EH (cell line): Measurements from ENCODE around the gene CLDN1.
"Not testable (repeated sequence)": the region's sequence is repeated elsewhere in the genome, so short reads cannot be mapped to it uniquely, and the experiment has no call there.

Experiments used
- DNase-seq: peaks from one replicate; pipeline ENCODE4 v3.0.0-alpha.2; 2015; ENCODE audit warnings: low read depth

CLDN1 gene

DNA sequence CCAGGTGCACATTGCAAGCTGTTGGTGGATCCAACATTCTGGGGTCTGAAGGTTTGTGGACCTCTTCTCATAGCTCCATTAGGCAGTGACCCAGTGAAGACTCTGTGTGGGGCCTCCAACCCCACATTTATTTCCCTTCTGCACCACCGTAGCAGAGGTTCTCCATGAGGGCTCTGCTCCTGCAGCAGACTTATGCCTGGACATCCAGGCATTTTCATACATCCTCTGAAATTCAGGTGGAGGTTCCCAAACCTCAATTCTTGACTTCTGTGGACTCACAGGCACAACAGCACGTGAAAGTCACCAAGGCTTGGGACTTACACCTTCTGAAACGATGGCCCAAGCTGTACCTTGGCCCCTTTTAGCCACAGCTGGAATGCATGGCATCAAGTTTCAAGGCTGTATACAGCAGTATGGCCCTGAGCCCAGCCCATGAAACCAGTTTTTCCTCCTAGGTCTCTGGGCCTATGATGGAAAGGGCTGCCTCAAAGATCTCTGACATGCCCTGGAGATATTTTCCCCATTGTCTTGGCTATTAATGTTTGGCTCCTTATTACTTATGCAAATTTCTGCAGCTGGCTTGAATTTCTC, 30.2 kb downstream of the CLDN1 start:
- no peak for DNase-seq

DNA sequence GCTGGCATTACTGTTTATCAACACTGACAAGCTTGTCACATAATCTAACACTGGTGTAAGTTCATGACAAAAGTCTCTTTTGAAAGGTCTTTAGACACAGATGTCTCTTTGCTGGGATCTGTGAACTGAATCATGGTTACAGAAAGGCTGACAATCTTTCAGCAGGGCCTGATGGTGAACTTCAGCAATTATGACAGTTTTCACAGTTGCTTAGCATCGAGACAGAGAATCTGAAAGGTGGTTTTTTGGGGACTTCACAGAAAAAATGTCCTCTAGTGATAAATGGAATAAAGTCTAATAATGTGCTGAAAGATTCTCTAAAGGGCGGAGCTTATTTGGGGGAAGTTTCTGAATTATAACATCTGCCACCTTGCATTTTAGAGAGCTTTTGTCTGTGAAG, 32.3 kb downstream of the CLDN1 start:
- DNase-seq, result no peak

DNA sequence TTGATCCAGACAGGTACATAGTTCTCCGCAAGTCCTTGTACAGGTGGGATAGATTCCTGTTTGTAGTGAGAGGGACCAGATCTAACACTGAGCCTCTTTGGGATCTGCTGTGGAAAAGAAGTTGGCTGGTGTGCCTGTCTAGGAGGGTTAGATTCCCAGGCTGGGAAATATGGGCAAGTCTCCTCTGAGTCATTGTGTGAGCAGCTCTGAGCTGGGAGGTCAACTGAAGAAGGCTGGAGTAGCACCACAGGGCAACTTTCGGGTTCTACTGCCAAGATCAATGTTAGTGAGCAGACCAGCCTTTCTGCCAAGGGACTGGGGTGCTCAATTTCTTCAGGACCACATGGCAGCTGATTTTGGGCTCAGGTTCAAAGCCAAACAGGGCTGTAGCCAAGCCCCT, 33.4 kb downstream of the CLDN1 start:
- peak; percentile 46 for DNase-seq

DNA sequence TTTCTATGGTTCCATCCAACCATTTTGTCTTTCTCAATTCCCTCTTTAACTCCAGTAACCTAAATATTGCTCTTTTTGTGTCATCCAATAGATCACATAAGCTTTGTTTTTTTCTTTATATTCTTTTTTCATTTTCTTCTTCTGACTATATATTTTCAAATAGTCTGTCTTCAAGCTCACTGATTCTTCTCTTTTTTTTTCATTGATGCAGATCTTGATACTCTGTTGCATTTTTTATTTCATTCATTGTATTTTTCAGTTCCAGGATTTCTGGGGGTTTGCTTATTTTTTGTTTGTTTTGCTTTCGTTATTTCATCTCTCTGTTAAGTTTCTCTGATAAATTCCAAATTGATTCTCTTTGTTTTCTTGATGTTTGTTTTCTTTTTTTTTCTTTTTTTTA, 36.2 kb downstream of the CLDN1 start:
- DNase-seq, result no peak

DNA sequence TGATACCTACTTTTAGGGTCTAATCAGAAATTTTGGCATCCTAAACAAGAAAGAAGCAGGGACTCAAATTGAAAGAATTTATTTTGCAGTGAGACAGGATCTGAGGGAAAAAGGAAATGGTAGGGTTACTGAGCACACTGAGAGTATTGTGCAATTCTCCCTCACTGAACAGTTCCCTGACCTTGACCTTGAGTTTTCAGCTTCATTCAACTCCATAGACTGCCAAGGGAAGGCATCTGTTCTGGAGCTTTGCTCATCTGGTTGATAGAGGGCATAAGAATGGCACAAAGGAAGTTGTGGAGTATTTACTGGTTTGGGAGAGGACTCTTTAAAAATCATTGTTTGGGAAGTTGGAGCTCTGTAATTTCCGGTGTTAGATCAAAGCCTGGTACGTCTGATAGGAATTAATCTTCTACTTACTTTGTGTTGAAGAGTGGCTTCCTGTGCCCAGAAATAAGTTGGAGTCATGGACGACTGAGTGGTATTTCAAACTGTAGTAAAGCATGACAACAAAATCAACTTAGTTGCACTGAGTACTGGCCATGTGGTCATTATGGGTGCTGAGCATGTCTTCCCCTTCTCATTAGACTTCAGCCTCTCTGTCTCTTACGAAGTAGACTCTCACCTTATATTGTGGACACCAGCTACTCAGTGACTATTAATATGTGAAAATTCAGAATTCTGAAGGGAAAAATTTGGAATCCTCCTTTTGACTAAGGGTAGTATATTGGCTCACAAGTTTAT, 40.8 kb downstream of the CLDN1 start:
- DNase-seq, result peak; percentile 31

DNA sequence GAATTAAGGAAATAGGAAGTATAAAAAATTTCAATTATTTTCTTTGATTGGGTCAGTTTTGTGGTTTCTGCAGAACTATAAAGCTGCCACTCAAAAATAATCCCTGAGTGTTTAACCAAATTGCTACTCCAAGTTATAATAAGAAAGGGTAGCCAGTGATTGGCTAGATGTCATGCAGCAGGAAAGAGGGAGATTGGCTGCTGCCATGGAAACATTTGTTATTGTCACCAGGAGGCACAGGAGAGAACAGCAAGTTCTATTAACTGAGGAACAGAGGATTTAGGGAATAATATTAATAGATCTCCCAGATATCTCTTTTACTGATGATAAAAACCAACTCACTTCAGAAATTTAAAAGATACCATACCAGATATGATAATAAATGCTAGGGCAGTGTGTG, 42.6 kb downstream of the CLDN1 start:
- peak; percentile 6 for DNase-seq

DNA sequence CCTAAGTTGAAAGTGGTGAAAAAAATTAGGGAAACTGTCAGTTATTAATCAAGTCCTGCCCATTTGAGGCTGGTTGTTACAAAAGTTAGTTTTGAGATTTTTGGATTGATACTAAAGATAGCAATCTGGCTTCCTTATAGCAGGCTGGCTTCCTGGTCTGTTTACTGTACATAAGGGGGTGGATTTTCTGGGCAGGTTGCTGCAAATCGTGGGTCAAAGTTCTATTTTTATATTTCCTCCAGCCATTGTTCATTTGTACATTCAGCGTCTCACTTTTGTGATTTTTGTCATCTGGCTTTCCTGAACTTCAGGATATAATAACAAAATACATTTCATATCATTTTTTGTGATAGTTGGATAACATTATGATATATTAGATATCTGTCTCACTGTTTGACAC, 49.5 kb downstream of the CLDN1 start:
- no peak for DNase-seq

DNA sequence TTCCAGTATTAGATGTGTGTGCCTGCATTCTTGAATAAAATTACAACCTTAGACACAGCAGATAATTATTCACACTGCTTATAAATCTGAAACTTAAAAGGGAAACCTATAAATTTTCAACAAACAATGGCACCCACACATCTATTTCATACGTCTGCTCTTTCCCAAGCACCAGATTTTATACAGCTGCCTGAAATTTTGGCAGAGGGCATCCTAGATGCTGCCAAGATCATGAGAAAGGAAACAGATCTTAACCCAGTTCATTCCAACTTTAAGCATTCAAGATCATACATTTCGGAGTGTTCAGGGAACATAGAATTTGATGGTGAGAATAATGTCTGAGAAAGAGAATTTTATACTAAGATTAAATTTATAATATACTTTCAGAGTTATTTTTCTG, 53.1 kb downstream of the CLDN1 start:
- no peak for DNase-seq

DNA sequence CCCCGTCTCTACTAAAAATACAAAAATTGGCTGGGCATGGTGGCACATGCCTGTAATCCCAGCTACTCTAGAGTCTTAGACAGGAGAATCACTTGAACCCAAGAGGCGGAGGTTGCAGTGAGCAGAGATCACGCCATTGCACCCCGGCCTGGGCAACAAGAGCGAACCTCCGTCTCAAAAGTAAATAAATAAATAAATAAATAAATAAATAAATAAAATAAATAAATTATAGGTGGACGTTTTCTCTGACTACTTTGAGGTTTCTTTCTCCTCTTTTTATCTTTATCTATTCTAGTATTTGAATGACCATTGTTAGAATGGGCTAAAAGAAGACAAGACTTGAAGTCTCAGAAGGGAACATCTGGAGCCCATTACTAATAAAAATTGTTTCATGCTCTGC, 54.8 kb downstream of the CLDN1 start:
- not testable (repeated sequence) for DNase-seq

DNA sequence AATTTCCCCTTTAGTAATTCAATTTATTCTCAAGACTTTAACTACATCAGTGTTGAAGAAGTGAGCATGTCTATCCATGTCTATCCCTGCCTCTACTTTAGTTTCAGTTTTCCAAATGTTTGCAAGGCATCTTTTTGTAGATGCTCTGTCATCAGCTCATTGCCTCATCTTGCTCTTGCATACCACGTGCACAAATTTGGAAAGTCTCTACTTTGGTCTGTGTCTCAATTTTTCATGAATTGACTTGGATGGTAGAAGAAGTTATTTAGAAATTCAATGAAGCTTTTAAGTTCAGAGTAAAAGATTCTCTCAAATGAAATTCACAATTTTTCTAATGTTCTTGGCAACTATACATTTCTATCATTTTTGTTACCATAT, 55.3 kb downstream of the CLDN1 start:
- peak; percentile 7 for DNase-seq

DNA sequence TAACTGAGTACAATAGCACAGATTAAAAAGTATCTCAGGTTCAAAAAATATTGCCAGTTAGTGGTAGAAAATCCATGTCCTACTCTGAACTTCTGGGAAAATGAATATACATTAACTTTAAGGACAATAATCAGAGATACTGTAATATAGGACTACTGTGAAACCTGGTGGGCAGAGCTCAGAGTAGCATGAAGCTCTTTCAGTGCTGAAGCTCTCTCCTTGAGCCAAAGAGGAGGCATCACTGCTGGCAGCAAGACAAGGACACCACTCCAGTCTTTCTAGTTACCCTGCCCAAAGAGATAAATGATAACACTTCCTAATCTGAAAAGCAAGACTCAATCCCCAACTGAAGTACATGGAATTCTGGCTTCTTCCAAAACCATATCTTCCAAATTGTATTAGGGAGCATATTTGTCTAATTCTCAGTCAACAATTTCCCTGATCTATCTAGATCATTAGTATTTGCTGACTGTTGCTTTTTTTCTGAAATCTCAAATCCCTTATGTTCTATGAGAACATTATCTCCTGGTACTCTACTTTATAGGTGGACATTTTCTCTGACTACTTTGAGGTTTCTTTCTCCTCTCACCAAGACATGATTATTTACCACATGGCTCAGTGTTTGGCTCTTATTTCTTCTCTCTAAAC, 55.9 kb downstream of the CLDN1 start:
- DNase-seq, result no peak

DNA sequence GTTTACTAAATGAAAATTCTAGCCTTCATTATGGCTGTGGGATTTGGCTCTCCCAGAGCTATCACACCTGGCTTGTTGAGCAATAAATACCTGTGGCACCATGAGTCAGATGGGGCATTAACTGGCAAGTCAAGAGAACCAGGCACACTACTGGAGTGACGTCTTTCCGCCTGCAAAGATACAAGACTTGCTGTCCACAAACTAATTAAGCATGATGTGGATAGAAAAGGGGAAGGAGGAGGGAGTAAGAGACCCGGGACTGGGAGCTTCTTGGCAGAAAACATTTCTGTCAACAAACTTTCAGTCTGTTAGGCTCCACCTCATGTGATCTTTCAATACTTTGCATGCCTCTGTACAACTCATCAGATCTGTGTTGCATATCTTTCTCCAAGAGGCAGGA, 56.5 kb downstream of the CLDN1 start:
- peak; percentile 81 for DNase-seq

DNA sequence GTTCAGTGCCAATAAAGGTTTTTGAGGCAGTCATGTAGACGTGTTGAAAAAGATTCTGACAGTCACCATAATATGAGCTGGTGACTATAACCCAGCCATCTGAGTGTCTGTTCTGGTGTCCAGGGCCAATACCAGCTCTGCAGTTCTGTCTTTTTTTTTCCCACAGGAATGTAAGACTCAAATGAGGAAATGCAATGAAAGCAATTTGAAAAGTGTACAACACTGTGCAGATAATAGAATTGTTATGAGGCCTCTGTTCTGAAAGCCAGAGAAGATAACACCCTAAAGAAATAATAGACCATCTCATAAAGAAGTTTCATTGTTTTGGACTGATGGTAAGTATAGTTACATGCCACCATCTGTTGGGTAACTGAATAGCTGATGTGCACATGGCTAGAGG, 57.1 kb downstream of the CLDN1 start:
- peak; percentile 45 for DNase-seq

DNA sequence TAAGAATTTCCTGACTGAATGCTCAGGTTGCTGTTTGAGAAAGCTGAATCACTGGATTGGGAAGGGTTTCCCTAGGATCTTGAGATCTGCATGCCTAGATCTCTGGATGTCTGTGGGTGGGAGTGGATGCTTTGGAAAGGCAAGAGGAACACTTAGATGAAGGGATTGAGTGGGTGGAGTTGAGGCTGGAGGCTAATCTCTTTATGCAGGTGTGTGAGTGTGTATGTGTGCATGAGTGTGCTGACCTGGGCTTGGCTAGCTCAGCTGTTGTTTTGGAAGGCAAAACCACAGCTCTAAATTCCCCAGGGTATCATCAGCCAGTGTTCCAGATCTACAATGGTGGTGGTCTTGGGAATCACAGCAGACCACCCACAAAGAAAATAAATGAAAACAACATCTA, 60.5 kb downstream of the CLDN1 start:
- DNase-seq, result no peak

DNA sequence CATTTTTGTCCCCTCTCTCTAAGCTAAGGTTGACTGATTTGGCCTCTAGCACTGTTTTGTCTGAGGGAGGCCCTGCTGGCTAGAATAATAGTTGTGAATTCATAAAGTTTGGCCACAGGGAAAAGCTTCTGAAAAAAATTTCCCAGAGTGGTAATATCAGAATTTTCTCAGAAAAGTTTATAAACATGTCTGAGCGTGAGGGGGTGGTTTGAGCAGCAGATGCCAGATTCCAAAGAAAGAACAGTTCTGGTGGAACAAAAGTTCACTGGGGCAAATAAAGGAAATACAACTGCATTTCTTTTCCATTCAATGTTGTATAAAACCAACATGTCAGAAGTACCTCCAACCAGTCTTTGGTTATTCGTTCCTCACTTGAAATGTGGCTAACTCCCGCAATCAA, 61.2 kb downstream of the CLDN1 start:
- DNase-seq, result no peak

DNA sequence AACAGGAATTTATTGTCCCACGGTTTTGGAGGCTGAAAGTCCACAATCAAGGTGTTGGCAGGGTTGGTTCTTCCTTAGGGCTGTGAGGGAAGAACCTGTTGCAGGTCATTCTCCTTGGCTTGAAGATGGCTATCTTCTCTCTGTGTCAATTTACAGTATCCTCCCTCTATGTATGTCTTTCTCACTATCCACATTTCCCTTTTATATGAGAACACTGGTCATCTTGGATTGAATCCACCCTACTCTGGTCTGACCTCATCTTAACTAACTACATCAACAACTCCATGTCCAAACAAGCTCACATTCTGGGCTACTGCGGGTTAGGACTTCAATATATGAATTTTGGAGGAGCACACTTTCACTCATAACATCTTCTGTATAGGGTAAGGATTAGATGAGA, 61.9 kb downstream of the CLDN1 start:
- DNase-seq, result no peak

DNA sequence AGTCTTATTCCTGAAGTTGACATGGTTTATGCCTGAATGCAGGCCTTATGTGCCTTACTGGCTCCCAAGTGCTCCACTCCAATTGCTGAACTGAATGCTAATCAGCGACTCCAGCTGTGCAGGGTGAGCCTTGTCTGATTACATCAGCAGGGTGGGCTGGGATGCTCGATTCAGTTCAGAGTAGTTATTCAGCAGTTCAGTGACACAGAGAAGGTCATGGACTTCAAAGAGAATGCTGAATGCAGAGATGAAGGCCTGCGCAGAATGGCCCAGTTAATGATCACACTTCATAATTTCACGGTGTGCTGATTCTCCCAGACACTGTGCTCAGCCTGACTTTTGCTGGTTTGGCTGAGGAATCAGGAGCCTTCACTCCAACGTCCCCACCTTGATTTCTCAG, 63.6 kb downstream of the CLDN1 start:
- DNase-seq, result no peak
